ENCODE results near the gene AGT.

AGT gene

GRCh38 chr1:230679825-230680224 is 34.1 kb downstream of the AGT start:
- DNase-seq (ENCODE audit: low read depth in 1 of 2, low spot score in 1 of 2), result no peak
- TF ChIP-seq GABPA (IDR thresholded peaks at IDR 0.05; ENCODE audit: low read depth) (no peak), SPI1 (IDR thresholded peaks at IDR 0.05; ENCODE audit: borderline replicate concordance, low read depth) (no peak), POLR2AphosphoS5 (IDR thresholded peaks at IDR 0.05; ENCODE audit: low read depth) (no peak), CTCF (IDR thresholded peaks at IDR 0.05; ENCODE audit: insufficient read depth, low read length) (no peak)
- TF ChIP-seq, protein P1, sequence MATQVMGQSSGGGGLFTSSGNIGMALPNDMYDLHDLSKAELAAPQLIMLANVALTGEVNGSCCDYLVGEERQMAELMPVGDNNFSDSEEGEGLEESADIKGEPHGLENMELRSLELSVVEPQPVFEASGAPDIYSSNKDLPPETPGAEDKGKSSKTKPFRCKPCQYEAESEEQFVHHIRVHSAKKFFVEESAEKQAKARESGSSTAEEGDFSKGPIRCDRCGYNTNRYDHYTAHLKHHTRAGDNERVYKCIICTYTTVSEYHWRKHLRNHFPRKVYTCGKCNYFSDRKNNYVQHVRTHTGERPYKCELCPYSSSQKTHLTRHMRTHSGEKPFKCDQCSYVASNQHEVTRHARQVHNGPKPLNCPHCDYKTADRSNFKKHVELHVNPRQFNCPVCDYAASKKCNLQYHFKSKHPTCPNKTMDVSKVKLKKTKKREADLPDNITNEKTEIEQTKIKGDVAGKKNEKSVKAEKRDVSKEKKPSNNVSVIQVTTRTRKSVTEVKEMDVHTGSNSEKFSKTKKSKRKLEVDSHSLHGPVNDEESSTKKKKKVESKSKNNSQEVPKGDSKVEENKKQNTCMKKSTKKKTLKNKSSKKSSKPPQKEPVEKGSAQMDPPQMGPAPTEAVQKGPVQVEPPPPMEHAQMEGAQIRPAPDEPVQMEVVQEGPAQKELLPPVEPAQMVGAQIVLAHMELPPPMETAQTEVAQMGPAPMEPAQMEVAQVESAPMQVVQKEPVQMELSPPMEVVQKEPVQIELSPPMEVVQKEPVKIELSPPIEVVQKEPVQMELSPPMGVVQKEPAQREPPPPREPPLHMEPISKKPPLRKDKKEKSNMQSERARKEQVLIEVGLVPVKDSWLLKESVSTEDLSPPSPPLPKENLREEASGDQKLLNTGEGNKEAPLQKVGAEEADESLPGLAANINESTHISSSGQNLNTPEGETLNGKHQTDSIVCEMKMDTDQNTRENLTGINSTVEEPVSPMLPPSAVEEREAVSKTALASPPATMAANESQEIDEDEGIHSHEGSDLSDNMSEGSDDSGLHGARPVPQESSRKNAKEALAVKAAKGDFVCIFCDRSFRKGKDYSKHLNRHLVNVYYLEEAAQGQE (IDR thresholded peaks at IDR 0.05; ENCODE audit: insufficient replicate concordance, low read depth), result no peak
- H3K27ac ChIP-seq (replicated peaks), result no peak overlapping the region

DNA sequence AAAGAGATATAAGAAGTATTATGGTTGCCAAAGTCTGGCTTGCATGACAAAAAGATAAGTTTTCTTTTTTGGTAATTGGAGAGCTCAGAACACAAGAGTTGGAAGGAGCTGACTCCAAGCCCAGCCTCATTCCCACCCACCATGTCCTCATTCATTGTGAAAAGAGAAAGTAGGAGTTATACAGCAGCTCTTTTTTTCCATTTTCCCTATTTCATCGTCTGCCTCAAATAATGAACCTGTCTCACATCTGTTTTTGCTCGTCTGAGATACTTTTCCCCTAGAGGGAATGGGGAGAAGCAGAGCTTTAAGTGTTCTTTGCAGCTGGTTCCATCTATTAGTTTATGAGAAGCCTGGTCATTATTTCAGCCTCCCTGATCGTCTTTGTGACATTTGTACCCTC is 34.7 kb downstream of the AGT start:
- DNase-seq (ENCODE audit: low read depth in 1 of 2, low spot score in 1 of 2), result no peak
- H3K27me3 ChIP-seq (ENCODE audit: insufficient read depth, poor library complexity, severe bottlenecking), result no peaks in the 10 kb centered on the region
- H3K27ac ChIP-seq (replicated peaks), result no peak overlapping the region
- TF ChIP-seq SPI1 (IDR thresholded peaks at IDR 0.05; ENCODE audit: borderline replicate concordance, low read depth) (no peak), POLR2AphosphoS5 (IDR thresholded peaks at IDR 0.05; ENCODE audit: low read depth) (no peak), GABPA (IDR thresholded peaks at IDR 0.05; ENCODE audit: low read depth) (no peak), CTCF (IDR thresholded peaks at IDR 0.05; ENCODE audit: insufficient read depth, low read length) (no peak)
- TF ChIP-seq, protein P1 (IDR thresholded peaks at IDR 0.05; ENCODE audit: insufficient replicate concordance, low read depth), result no peak
- H3K4me3 ChIP-seq (replicated peaks; ENCODE audit: insufficient read depth, low read length), result no peak overlapping the region

More at GRCh38 chr1:230679825-230680224, 34.1 kb downstream of the AGT start:
- no peaks in the 10 kb centered on the region for H3K27me3 ChIP-seq (ENCODE audit: insufficient read depth, poor library complexity, severe bottlenecking)
- H3K4me3 ChIP-seq (replicated peaks; ENCODE audit: insufficient read depth, low read length), result no peak overlapping the region

DNA sequence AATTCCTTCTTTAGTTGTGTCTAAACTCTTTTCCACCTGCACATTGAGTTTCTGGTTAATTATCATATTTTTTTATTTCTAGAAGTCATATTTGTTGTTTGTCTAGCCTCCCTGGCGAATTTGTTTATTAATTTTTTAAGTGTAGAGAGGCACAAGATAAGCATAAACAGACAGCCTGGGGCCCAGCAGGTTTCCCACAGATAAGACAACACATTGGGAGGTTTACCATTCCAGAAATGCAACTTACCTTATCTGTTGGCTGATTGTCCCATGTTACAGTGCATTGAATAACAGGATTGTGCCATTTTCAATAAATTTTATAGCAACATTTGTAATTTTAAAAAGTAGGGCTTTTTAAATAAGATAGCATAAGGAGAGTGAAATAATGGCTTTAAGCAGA is 36.7 kb downstream of the AGT start:
- TF ChIP-seq CTCF (IDR thresholded peaks at IDR 0.05; ENCODE audit: insufficient read depth, low read length) (no peak), SPI1 (IDR thresholded peaks at IDR 0.05; ENCODE audit: borderline replicate concordance, low read depth) (no peak), GABPA (IDR thresholded peaks at IDR 0.05; ENCODE audit: low read depth) (no peak), POLR2AphosphoS5 (IDR thresholded peaks at IDR 0.05; ENCODE audit: low read depth) (no peak)
- TF ChIP-seq, protein P1 (IDR thresholded peaks at IDR 0.05; ENCODE audit: insufficient replicate concordance, low read depth), result no peak
- no peak overlapping the region for H3K4me3 ChIP-seq (replicated peaks; ENCODE audit: insufficient read depth, low read length)

More for the DNA sequence above, 36.7 kb downstream of the AGT start:
- Histone ChIP-seq H3K27me3 (ENCODE audit: insufficient read depth, poor library complexity, severe bottlenecking) (no peaks in the 10 kb centered on the region), H3K27ac (replicated peaks) (no peak overlapping the region)
- DNase-seq (ENCODE audit: low read depth in 1 of 2, low spot score in 1 of 2), result no peak

All from HL-60 (cell line).